HK-2 (cell line): ENCODE data around the gene NEU4.

ENCODE experiments used
- DNase-seq: peaks from one replicate; pipeline ENCODE4 v3.0.0-alpha.2; 2018; ENCODE audit not compliant: unreplicated experiment

NEU4 gene

GRCh38 chr2:241863536-241863954 is 54.6 kb downstream of the NEU4 start:
- DNase-seq = peak; percentile 34

GRCh38 chr2:241864168-241864849 is 55.3 kb downstream of the NEU4 start:
- DNase-seq = no peak

GRCh38 chr2:241864850-241865213 is 55.8 kb downstream of the NEU4 start:
- no peak for DNase-seq

GRCh38 chr2:241865416-241865956 is 56.5 kb downstream of the NEU4 start:
- no peak for DNase-seq

- DNase-seq = no peak
These were observed 57.2 kb downstream of the NEU4 start for GRCh38 chr2:241865957-241866789.
